ENCODE measurements around the gene DISC1. TPM values are rescaled to one million over a fixed set of nuclear protein-coding genes. Genes with fewer than 3 reads are reported as not detected.

Gene DISC1
- total RNA-seq, 1 experiment from 2014 or later, result 0.36 TPM

DNA sequence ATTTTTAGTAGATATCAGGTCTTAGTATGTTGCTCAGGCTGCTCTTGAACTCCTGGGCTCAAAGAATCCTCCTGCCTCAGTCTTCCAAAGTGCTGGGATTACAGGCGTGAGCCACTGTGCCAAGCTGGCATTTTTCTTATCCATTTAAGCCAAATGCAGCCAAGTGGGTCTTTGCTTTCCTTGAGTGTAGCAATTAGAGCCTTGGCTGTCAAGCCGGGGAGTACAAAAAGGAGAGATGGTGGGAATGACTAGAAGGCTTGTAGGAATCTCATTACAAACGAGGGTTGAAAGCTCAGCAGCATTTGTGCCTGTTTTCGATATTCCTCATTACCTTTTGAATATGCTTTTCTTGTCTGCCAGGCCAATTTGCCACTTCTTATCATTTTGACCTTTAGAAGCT, 140.9 kb downstream of the DISC1 start:
- Histone ChIP-seq H3K27me3 (ENCODE audit: control insufficient read depth, insufficient read depth, low read length) (no peaks in the 10 kb centered on the region), H3K4me3 (ENCODE audit: low read depth in 2 of 2, low read length in 2 of 2) (no peak overlapping the region), H3K36me3 (ENCODE audit: control insufficient read depth, insufficient read depth, low read length) (no peaks in the 10 kb centered on the region), H3K9me3 (ENCODE audit: control insufficient read depth, insufficient read depth, low read depth, low read length) (no peaks in the 10 kb centered on the region), H3K4me1 (ENCODE audit: control insufficient read depth, insufficient read depth, low read length) (no peaks in the 10 kb centered on the region), H3K27ac (ENCODE audit: low read length) (no peak overlapping the region)
- ATAC-seq (no peak), DNase-seq (ENCODE audit: low read depth, low spot score) (no peak)
- intact Hi-C loops (cut with micrococcal nuclease; ENCODE audit: unreplicated experiment) (no loop called here), in situ Hi-C loops (cut with HindIII; ENCODE audit: low pct_unique_long_range_greater_than_20kb, low sequenced_read_pairs) (no loop called here)
- POLR2A ChIA-PET, result no interaction called here
- BruUV-seq (replicated peaks), result no TSS peak
- CTCF ChIA-PET, result no interaction called here
- TF ChIP-seq, protein P1, sequence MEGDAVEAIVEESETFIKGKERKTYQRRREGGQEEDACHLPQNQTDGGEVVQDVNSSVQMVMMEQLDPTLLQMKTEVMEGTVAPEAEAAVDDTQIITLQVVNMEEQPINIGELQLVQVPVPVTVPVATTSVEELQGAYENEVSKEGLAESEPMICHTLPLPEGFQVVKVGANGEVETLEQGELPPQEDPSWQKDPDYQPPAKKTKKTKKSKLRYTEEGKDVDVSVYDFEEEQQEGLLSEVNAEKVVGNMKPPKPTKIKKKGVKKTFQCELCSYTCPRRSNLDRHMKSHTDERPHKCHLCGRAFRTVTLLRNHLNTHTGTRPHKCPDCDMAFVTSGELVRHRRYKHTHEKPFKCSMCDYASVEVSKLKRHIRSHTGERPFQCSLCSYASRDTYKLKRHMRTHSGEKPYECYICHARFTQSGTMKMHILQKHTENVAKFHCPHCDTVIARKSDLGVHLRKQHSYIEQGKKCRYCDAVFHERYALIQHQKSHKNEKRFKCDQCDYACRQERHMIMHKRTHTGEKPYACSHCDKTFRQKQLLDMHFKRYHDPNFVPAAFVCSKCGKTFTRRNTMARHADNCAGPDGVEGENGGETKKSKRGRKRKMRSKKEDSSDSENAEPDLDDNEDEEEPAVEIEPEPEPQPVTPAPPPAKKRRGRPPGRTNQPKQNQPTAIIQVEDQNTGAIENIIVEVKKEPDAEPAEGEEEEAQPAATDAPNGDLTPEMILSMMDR (IDR thresholded peaks at IDR 0.05), result no peak
- no peak for TF ChIP-seq POLR2AphosphoS5 (IDR thresholded peaks at IDR 0.05; ENCODE audit: low read depth, low read length)
- no peak for TF ChIP-seq SIN3A (IDR thresholded peaks at IDR 0.05; ENCODE audit: borderline replicate concordance, insufficient read depth, low read depth, low read length)
- TF ChIP-seq, protein P2, sequence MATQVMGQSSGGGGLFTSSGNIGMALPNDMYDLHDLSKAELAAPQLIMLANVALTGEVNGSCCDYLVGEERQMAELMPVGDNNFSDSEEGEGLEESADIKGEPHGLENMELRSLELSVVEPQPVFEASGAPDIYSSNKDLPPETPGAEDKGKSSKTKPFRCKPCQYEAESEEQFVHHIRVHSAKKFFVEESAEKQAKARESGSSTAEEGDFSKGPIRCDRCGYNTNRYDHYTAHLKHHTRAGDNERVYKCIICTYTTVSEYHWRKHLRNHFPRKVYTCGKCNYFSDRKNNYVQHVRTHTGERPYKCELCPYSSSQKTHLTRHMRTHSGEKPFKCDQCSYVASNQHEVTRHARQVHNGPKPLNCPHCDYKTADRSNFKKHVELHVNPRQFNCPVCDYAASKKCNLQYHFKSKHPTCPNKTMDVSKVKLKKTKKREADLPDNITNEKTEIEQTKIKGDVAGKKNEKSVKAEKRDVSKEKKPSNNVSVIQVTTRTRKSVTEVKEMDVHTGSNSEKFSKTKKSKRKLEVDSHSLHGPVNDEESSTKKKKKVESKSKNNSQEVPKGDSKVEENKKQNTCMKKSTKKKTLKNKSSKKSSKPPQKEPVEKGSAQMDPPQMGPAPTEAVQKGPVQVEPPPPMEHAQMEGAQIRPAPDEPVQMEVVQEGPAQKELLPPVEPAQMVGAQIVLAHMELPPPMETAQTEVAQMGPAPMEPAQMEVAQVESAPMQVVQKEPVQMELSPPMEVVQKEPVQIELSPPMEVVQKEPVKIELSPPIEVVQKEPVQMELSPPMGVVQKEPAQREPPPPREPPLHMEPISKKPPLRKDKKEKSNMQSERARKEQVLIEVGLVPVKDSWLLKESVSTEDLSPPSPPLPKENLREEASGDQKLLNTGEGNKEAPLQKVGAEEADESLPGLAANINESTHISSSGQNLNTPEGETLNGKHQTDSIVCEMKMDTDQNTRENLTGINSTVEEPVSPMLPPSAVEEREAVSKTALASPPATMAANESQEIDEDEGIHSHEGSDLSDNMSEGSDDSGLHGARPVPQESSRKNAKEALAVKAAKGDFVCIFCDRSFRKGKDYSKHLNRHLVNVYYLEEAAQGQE (IDR thresholded peaks at IDR 0.05; ENCODE audit: insufficient read depth in 1 of 2, low read depth in 2 of 2, low read length in 1 of 2), result no peak
- no peak for TF ChIP-seq TCF7L2 (IDR thresholded peaks at IDR 0.05; ENCODE audit: low read depth, low read length)

DNA sequence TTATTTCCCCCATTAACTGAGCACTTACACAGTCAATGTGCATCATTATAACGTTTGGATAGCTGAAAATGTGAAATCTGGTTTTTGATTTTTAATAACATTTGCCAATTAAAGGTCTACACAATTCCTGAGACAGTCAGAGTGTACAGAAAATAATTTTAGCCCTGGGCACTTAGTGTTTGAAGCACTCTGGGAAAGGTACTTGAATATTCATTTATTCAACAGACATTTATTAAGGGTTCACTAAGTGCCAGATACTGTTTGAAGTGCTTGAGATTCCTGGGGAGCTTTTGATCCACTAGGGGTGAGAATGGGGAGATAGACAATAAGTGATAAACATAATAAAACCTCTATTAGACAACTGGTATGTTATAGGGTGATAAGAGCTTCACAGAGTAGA, 141.8 kb downstream of the DISC1 start:
- DNase-seq (ENCODE audit: low read depth, low spot score), result no peak
- ATAC-seq, result no peak
- no peaks in the 10 kb centered on the region for H3K27me3 ChIP-seq (ENCODE audit: control insufficient read depth, insufficient read depth, low read length)
- no peaks in the 10 kb centered on the region for H3K36me3 ChIP-seq (ENCODE audit: control insufficient read depth, insufficient read depth, low read length)
- POLR2A ChIA-PET, result no interaction called here
- intact Hi-C loops (cut with micrococcal nuclease; ENCODE audit: unreplicated experiment), result no loop called here
- no peak overlapping the region for H3K4me3 ChIP-seq (ENCODE audit: low read depth in 2 of 2, low read length in 2 of 2)
- H3K4me1 ChIP-seq (ENCODE audit: control insufficient read depth, insufficient read depth, low read length), result no peaks in the 10 kb centered on the region
- no peak overlapping the region for H3K27ac ChIP-seq (ENCODE audit: low read length)
- TF ChIP-seq SIN3A (IDR thresholded peaks at IDR 0.05; ENCODE audit: borderline replicate concordance, insufficient read depth, low read depth, low read length) (no peak), POLR2AphosphoS5 (IDR thresholded peaks at IDR 0.05; ENCODE audit: low read depth, low read length) (no peak), TCF7L2 (IDR thresholded peaks at IDR 0.05; ENCODE audit: low read depth, low read length) (no peak)
- TF ChIP-seq, protein P2 (IDR thresholded peaks at IDR 0.05; ENCODE audit: insufficient read depth in 1 of 2, low read depth in 2 of 2, low read length in 1 of 2), result no peak
- TF ChIP-seq, protein P1 (IDR thresholded peaks at IDR 0.05), result no peak
- in situ Hi-C loops (cut with HindIII; ENCODE audit: low pct_unique_long_range_greater_than_20kb, low sequenced_read_pairs), result no loop called here
- no peaks in the 10 kb centered on the region for H3K9me3 ChIP-seq (ENCODE audit: control insufficient read depth, insufficient read depth, low read depth, low read length)
- BruUV-seq (replicated peaks), result no TSS peak
- CTCF ChIA-PET, result no interaction called here
